Activated CD4-positive, alpha-beta T cell treated with anti-CD3 and anti-CD28 coated beads, Interleukin-10, Interleukin-2, amounts not matched to agents 100 ng/mL and 50 ng/mL, durations not matched to agents 16 hours and 8 hours (primary cell): ENCODE results near the gene C2orf68.
"Not testable (repeated sequence)": the region's sequence is repeated elsewhere in the genome, so short reads cannot be mapped to it uniquely, and the experiment has no call there.

Source experiments
- DNase-seq: peaks from one replicate; pipeline ENCODE4 v3.0.0-alpha.2; 2020

Gene C2orf68

DNA sequence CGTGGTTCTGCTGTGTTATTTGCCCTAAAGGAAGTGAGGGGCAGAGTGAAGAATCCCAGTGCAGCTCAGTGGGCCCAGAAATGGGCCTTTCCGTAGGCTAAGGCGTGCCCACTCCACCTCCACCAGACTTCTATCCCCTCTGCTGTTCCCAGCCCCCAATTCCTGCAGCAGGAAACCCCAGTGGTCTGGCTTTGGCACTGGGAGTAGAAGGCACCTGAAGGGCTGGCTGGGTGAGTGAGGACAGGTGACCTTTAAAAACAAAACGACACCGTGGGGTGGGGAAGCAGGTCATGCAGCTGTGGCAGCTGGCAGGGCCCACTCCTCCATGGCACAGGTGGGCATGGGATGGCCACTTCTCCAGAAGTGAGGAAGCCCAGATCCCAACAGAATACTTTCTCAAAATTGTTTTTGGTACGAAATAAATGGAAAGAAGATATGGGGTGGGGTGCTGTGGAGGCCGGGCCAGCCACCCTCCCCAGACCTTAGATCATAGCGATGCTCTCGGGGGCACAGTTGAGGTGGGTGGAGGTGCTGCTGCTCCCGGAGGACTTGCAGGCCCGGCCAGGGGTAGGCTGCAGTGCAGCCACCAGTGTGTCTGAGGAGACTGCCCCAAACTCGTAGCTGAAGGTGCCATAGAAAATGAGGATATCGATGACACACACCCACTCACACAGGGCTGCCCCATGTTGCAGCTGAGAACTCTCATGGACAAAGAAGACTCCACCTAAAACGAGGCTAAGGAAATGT, 13.1 kb downstream of the C2orf68 start:
- no peak for DNase-seq

GRCh38 chr2:85597241-85597640, 14.6 kb downstream of the C2orf68 start:
- DNase-seq = no peak

- no peak for DNase-seq
Measured at GRCh38 chr2:85596486-85597143, 15.3 kb downstream of the C2orf68 start.

- DNase-seq = no peak
Measured at GRCh38 chr2:85596026-85596333, 15.9 kb downstream of the C2orf68 start.

DNA sequence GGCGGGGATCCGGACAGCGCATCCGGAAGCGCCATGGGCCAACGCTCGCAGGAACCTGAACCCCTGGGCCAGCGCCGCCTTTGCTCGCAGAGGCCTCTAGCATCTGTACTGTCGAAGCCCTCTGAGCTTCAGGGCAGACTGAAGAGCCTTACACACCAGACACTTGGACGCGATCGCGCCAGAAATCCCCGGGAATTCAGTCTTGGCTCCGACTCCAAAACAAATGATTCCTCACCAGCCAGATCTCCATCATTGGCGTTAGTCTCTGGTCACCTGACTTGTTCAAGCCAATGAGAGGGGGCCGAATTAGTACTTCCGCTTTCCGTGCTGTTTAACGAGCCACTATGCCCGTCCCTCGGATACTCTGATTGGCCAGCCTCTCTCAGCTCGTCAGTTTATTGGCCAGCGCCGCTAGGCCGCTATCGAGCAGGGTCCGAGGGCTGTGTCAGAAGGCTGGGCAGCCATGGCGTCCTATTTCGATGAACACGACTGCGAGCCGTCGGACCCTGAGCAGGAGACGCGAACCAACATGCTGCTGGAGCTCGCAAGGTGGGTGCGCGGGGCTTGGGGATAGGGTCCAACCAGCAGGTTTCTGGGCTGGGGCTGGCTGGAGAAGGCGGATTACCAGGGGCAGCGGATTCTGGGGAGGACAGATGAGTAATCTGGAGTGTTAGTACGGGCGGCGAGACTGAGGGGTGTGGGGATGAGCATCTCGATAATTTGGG, 16.4 kb downstream of the C2orf68 start, which contains the start of gene RNF181:
Gene RNF181 (plus strand): TSS at position 445 of the 725 bp plus-strand sequence. CDS start 19 bp downstream, at position 464.
- peak; percentile 97 for DNase-seq

- no peak for DNase-seq
Measured at GRCh38 chr2:85594715-85595300, 17.1 kb downstream of the C2orf68 start.

GRCh38 chr2:85593023-85593422, 18.8 kb downstream of the C2orf68 start:
- DNase-seq = no peak

DNA sequence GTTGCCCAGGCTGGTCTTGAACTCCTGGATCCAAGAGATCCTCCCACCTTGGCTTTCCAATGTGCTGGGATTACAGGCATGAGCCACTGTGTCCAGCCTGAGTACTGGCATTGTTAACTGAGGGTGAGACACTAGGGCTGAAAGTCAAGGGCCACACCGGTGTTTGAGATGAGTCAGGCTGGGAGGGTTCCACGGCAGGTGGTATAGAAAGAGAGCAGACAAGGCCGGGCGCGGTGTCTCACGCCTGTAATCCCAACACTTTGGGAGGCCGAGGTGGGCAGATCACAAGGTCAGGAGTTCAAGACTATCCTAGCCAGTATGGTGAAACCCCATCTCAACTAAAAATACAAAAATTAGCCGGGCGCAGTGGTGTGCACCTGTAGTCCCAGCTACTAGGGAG, 19.6 kb downstream of the C2orf68 start:
- DNase-seq = not testable (repeated sequence)

DNA sequence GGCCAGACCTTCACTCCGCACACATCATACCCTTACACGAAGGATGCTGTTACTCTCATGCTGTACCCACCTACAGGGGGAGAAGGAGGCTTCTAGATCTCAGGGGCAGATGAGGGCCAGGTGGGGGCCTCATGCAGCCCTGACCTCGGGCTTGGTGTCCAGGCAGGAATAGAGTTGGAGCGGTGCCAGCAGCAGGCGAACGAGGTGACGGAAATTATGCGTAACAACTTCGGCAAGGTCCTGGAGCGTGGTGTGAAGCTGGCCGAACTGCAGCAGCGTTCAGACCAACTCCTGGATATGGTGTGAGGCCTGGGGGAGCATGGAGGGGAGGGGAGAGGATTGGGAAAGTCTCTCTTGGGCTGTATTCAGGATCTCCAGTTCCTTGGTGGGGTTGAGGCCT, 20.3 kb downstream of the C2orf68 start:
- DNase-seq = no peak

DNA sequence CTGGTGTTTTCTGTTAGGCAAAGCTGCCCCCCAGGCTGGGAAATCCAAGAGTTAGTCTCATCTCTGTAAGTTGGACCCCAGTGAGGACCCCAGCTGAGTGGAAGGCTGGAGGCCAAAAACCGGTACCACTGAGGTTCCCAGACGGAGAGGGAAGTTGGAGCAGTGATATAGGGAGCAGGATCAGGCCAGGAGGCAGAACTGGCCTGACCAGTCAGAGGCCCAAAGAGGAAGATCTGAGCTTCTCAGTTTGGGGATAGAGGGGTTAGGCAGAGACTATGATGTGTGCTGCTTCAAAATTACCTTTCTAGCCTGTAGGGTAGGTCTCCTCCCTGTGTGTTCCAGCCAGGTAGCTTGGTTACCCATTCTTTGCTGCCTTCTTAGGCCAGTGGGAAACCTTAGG, 20.9 kb downstream of the C2orf68 start:
- DNase-seq = no peak

GRCh38 chr2:85589982-85590791, 21.7 kb downstream of the C2orf68 start:
- no peak for DNase-seq

GRCh38 chr2:85589181-85589580, 22.7 kb downstream of the C2orf68 start:
- no peak for DNase-seq

DNA sequence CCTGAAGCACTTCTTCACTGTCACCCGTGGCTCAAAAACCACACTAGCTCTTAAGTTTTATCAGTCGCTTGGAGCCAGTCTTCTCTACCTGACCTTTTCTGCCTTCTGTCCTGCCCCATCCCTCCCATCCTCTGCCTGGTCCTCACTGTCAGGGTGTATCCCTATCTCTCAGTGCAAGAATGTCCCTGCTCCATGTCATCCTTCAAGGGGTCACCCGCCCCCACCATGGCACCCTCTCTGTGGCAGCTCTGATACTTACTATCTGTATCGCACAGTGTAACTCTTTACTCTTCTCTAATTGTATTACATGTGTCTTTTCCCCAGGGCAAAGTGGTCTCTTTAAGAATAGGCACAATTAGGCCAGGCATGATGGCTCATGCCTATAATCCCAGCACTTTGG, 23.2 kb downstream of the C2orf68 start:
- DNase-seq = no peak

- DNase-seq = no peak
Measured at GRCh38 chr2:85588236-85588635, 23.6 kb downstream of the C2orf68 start.

DNA sequence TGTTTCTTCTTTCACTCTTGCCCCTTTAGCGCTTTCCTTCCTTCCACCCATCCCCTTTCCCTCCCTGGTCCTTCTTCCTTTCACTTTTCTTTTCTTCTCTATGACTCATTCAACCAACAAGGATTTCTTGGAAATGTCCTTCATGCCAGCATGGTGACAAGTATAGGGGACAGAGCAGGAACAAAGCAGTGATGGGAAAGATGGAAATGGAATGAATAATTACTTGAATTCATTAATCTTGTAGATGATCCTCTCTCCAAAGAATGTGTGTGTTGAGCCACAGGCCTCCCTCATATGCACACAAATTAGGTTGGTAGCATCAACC, 26.1 kb downstream of the C2orf68 start:
- peak; percentile 22 for DNase-seq

GRCh38 chr2:85584857-85585780, 26.7 kb downstream of the C2orf68 start:
- DNase-seq = peak; percentile 56

GRCh38 chr2:85584354-85584856, 27.5 kb downstream of the C2orf68 start, which contains the start of gene VAMP5:
TSS of gene VAMP5 (plus strand) at chr2:85584431. CDS start at chr2:85584491, 60 bp downstream.
- DNase-seq = no peak

- DNase-seq = peak; percentile 57
Measured at GRCh38 chr2:85583667-85584353, 28.1 kb downstream of the C2orf68 start.

GRCh38 chr2:85582492-85582891, 29.4 kb downstream of the C2orf68 start:
- no peak for DNase-seq

GRCh38 chr2:85580206-85580605, 31.7 kb downstream of the C2orf68 start:
- DNase-seq = no peak
